Rectal smooth muscle tissue (tissue), 1 donor: Measurements from ENCODE around the gene DSE.

Source experiments
- H3K27ac ChIP-seq: one replicate; pipeline ENCODE4 v1.7.0; 2013; ENCODE audit warnings: low read depth, low read length, inconsistent platforms
- H3K27me3 ChIP-seq: one replicate; pipeline ENCODE4 v1.7.0; 2013; ENCODE audit warnings: low read length; ENCODE audit not compliant: control insufficient read depth, insufficient read depth
- H3K36me3 ChIP-seq: one replicate; pipeline ENCODE4 v1.7.0; 2013; ENCODE audit warnings: low read length; ENCODE audit not compliant: control insufficient read depth, insufficient read depth
- H3K4me1 ChIP-seq: one replicate; pipeline ENCODE4 v1.7.0; 2013; ENCODE audit warnings: low read length; ENCODE audit not compliant: control insufficient read depth, insufficient read depth
- H3K4me3 ChIP-seq: one replicate; pipeline ENCODE4 v1.7.0; 2013; ENCODE audit warnings: low read length
- H3K9ac ChIP-seq: one replicate; pipeline ENCODE4 v1.7.0; 2013; ENCODE audit warnings: low read length

Gene DSE

GRCh38 chr6:116431964-116432595, 61.3 kb downstream of the DSE start:
- H3K36me3 ChIP-seq = no peaks in the 10 kb centered on the region
- no peak overlapping the region for H3K9ac ChIP-seq
- no peaks in the 10 kb centered on the region for H3K4me1 ChIP-seq
- no peak overlapping the region for H3K27ac ChIP-seq
- no peaks in the 10 kb centered on the region for H3K27me3 ChIP-seq
- no peak overlapping the region for H3K4me3 ChIP-seq

GRCh38 chr6:116433206-116433712, 62.5 kb downstream of the DSE start:
- Histone ChIP-seq H3K4me3 (no peak overlapping the region), H3K9ac (no peak overlapping the region), H3K27me3 (no peaks in the 10 kb centered on the region), H3K27ac (no peak overlapping the region), H3K36me3 (no peaks in the 10 kb centered on the region), H3K4me1 (no peaks in the 10 kb centered on the region)

GRCh38 chr6:116434056-116434725, 63.4 kb downstream of the DSE start:
- H3K36me3 ChIP-seq = no peaks in the 10 kb centered on the region
- no peak overlapping the region for H3K9ac ChIP-seq
- H3K27me3 ChIP-seq = no peaks in the 10 kb centered on the region
- H3K4me1 ChIP-seq = no peaks in the 10 kb centered on the region
- H3K27ac ChIP-seq = no peak overlapping the region
- H3K4me3 ChIP-seq = no peak overlapping the region

- Histone ChIP-seq H3K4me3 (no peak overlapping the region), H3K27me3 (no peaks in the 10 kb centered on the region), H3K36me3 (no peaks in the 10 kb centered on the region), H3K9ac (no peak overlapping the region), H3K27ac (no peak overlapping the region), H3K4me1 (no peaks in the 10 kb centered on the region)
Observed at GRCh38 chr6:116436586-116436985, 65.8 kb downstream of the DSE start.

GRCh38 chr6:116437656-116438055, 66.9 kb downstream of the DSE start:
- H3K27ac ChIP-seq = no peak overlapping the region
- no peaks in the 10 kb centered on the region for H3K27me3 ChIP-seq
- no peak overlapping the region for H3K4me3 ChIP-seq
- H3K9ac ChIP-seq = no peak overlapping the region
- no peaks in the 10 kb centered on the region for H3K4me1 ChIP-seq
- no peaks in the 10 kb centered on the region for H3K36me3 ChIP-seq

GRCh38 chr6:116438590-116439448, 68.1 kb downstream of the DSE start:
- no peak overlapping the region for H3K4me3 ChIP-seq
- no peak overlapping the region for H3K27ac ChIP-seq
- H3K9ac ChIP-seq = no peak overlapping the region
- no peaks in the 10 kb centered on the region for H3K27me3 ChIP-seq
- H3K4me1 ChIP-seq = no peaks in the 10 kb centered on the region
- H3K36me3 ChIP-seq = no peaks in the 10 kb centered on the region

- Histone ChIP-seq H3K27ac (no peak overlapping the region), H3K4me3 (no peak overlapping the region), H3K27me3 (no peaks in the 10 kb centered on the region), H3K4me1 (no peaks in the 10 kb centered on the region), H3K36me3 (no peaks in the 10 kb centered on the region), H3K9ac (no peak overlapping the region)
Observed at GRCh38 chr6:116439522-116440051, 68.8 kb downstream of the DSE start.

- Histone ChIP-seq H3K27ac (no peak overlapping the region), H3K4me1 (no peaks in the 10 kb centered on the region), H3K9ac (no peak overlapping the region), H3K36me3 (no peaks in the 10 kb centered on the region), H3K4me3 (no peak overlapping the region), H3K27me3 (no peaks in the 10 kb centered on the region)
Observed at GRCh38 chr6:116443105-116443504, 72.4 kb downstream of the DSE start.

- Histone ChIP-seq H3K4me1 (no peaks in the 10 kb centered on the region), H3K36me3 (no peaks in the 10 kb centered on the region), H3K4me3 (no peak overlapping the region), H3K9ac (no peak overlapping the region), H3K27me3 (no peaks in the 10 kb centered on the region), H3K27ac (no peak overlapping the region)
Observed at GRCh38 chr6:116444092-116444491, 73.3 kb downstream of the DSE start.

GRCh38 chr6:116444575-116444974, 73.8 kb downstream of the DSE start:
- Histone ChIP-seq H3K4me1 (no peaks in the 10 kb centered on the region), H3K9ac (no peak overlapping the region), H3K27ac (no peak overlapping the region), H3K27me3 (no peaks in the 10 kb centered on the region), H3K36me3 (no peaks in the 10 kb centered on the region), H3K4me3 (no peak overlapping the region)

- no peaks in the 10 kb centered on the region for H3K27me3 ChIP-seq
Observed at GRCh38 chr6:116445102-116445501, 74.4 kb downstream of the DSE start.

GRCh38 chr6:116446399-116446798, 75.7 kb downstream of the DSE start:
- Histone ChIP-seq H3K36me3 (no peaks in the 10 kb centered on the region), H3K27ac (no peak overlapping the region), H3K9ac (no peak overlapping the region), H3K4me3 (no peak overlapping the region), H3K4me1 (no peaks in the 10 kb centered on the region), H3K27me3 (no peaks in the 10 kb centered on the region)

More at GRCh38 chr6:116445102-116445501, 74.4 kb downstream of the DSE start:
- Histone ChIP-seq H3K9ac (no peak overlapping the region), H3K36me3 (no peaks in the 10 kb centered on the region), H3K27ac (no peak overlapping the region), H3K4me3 (no peak overlapping the region), H3K4me1 (no peaks in the 10 kb centered on the region)
